Inflammatory macrophage (primary cell): ENCODE data around the gene SYDE1.

Source experiments
- DNase-seq, 2 donors: peaks; one replicate each; pipeline ENCODE4 v3.0.0-alpha.2; 2020 to 2022

SYDE1 gene

GRCh38 chr19:15108845-15109767 lies 1.9 kb downstream of the SYDE1 start:
- no peak for DNase-seq

DNA sequence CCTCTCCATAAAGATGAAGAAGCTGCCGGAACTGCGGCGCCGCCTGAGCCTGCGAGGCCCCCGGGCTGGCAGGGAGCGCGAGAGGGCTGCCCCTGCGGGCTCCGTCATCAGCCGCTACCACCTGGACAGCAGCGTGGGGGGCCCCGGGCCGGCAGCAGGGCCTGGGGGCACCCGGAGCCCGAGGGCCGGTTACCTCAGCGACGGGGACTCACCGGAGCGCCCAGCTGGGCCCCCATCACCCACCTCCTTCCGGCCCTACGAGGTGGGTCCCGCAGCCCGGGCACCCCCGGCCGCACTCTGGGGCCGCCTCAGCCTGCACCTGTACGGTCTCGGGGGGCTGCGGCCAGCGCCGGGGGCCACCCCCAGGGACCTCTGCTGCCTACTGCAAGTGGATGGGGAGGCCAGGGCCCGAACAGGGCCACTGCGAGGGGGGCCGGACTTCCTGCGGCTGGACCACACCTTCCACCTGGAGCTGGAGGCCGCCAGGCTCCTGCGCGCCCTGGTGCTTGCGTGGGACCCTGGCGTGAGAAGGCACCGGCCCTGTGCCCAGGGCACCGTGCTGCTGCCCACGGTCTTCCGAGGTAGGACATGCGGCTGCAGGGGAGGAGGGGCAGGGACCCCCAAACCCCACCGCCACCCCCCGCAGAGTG lies 2.7 kb downstream of the SYDE1 start:
- no peak for DNase-seq

DNA sequence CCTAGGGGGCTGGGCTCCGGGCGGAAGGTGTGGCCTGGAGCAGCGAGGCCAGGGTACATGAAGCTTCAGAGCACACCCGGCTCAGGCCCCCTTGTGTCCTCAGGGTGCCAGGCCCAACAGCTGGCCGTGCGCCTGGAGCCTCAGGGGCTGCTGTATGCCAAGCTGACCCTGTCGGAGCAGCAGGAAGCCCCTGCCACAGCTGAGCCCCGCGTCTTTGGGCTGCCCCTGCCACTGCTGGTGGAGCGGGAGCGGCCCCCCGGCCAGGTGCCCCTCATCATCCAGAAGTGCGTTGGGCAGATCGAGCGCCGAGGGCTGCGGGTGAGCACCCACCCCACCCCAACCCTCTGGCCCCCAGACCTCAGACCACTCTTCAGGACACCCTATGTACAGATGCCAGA lies 3.2 kb downstream of the SYDE1 start:
- no peak for DNase-seq

- DNase-seq, result no peak
These were observed 4.6 kb downstream of the SYDE1 start for GRCh38 chr19:15111758-15112157.

DNA sequence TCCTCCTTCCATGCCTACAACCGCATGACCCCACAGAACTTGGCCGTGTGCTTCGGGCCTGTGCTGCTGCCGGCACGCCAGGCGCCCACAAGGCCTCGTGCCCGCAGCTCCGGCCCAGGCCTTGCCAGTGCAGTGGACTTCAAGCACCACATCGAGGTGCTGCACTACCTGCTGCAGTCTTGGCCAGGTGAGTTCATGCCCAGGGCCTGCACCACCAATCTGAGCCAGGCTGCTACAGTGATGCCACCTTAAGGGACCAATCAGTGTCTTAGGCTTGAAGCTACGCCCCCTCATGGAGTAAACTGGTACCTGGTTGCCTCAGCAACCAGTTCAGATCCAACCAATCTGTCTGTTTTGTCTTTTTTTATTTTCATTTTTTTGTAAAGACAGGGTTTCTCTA lies 5.2 kb downstream of the SYDE1 start:
- no peak for DNase-seq

DNA sequence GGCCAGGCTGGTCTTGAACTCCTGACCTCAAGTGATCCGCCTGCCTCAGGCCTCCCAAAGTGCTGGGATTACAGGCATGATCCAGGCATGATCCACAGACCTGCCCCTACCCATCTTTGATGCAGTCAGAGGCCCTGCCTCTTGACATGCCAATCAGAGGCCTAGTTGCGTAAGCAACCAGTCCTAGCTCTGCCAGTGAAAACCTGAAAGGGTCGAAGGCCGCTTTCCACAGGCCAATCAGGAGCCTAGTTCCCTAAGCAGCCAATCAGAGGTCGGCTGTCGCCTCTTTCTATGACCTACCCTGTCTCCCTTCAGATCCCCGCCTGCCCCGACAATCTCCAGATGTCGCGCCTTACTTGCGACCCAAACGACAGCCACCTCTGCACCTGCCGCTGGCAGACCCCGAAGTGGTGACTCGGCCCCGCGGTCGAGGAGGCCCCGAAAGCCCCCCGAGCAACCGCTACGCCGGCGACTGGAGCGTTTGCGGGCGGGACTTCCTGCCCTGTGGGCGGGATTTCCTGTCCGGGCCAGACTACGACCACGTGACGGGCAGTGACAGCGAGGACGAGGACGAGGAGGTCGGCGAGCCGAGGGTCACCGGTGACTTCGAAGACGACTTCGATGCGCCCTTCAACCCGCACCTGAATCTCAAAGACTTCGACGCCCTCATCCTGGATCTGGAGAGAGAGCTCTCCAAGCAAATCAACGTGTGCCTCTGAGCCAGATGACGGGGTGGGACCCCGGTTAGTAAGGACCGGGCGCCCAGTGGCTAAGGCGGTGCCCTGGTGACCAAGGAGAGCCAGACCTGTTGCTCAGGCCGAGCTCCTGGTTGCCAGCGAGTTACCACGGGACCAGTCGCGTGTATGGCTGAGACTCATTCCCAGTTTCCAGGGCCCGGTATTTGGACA lies 6.3 kb downstream of the SYDE1 start:
- DNase-seq, result no peak

DNA sequence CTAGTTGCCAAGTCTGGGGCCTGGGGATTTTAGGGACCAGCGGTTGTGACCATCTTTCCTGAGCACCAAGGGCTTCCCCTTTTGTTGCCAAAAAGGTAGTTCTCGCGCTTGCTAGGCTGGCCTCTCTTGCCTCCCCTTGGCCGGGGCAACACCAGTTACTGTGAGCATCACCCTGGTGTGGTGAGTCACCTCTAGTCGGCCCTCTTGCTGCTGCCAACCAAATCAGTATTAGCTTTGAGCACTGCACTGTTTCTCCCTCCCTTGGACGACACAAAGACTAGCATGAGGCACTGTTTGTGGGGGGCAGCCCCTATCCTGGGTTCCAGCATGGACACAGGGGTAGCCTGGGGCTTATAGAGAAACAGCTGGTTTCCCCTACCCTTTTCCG lies 6.9 kb downstream of the SYDE1 start:
- no peak for DNase-seq

GRCh38 chr19:15115080-15115479 lies 7.9 kb downstream of the SYDE1 start:
- DNase-seq, result no peak

DNA sequence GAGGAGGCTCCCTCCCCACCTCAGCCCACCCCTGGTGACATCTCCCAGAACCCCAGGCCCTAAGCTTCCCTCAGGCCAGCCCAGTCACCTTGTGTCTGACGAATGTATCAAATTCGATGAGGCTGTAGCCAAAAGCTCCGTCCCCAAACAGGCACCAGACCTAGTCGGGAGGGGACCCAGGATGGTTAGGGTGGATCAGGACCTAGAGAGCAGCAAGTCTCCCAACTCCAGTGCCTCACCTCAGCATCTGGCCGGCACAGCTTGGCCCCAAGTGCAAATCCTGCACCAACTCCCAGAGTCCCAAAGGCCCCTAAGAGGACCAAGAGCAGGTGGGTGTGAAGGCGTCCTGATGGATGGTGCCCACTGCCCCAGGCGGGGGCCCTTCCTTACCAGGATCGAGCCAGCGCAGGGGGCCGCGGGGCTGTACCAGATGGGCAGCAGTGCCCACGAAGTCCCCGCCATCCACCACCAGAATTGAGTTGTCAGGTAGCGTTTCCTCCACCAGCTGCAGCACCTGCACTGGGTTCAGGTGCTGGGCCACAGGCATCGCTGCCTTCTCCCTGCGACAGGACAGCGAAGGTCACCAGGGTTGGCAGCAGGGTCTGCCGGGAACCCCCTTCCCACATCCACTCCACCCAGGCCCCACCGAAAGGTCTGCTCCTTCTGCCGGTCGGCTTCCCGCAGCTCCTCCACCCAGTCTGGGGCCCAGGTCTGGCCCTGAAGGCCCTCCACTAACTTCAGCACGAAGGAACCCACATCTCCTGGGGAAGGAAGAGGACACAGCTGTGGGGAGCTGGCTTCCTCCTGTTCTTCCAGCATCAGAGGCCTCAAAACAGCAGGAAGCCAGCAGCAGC lies 8.8 kb downstream of the SYDE1 start:
- no peak for DNase-seq

DNA sequence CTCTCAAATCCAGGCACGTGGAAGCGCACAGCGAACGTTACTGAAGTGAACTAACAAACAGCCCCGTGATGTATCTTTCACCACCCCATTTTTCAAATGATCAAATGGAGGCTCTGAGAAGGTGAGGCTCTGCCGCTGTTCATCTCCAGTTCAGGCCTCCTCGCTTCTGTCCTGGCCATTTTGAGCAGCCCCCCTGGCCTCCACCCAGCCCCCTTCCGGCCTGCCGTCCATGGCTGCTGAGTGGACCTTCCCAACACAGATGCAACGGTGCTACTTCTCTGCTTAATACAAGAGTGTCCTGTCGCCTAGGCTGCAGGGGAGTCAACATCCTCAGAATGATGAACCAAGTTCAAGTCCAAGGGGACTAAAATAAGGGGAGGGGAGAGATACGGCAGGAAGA lies 9.7 kb downstream of the SYDE1 start:
- DNase-seq, result no peak

DNA sequence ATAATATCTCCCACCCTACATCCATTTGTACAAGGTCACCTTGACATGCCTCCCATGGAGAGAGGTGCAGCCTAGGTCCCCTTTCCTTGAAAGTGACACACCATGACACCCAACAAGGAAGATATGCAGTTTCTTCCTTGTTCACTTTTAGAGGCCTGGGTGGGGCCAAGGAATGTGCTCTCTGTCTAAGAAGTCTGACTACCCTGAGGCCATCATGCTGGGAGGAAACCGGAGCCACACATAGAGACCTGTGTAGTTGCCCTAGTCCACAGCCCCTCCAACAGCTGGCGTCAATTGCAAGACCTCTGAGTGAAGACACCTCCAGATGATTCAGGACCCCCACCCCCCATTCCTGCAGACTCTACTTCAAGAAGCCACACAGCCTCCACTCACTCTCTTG lies 11.0 kb downstream of the SYDE1 start:
- DNase-seq, result no peak

DNA sequence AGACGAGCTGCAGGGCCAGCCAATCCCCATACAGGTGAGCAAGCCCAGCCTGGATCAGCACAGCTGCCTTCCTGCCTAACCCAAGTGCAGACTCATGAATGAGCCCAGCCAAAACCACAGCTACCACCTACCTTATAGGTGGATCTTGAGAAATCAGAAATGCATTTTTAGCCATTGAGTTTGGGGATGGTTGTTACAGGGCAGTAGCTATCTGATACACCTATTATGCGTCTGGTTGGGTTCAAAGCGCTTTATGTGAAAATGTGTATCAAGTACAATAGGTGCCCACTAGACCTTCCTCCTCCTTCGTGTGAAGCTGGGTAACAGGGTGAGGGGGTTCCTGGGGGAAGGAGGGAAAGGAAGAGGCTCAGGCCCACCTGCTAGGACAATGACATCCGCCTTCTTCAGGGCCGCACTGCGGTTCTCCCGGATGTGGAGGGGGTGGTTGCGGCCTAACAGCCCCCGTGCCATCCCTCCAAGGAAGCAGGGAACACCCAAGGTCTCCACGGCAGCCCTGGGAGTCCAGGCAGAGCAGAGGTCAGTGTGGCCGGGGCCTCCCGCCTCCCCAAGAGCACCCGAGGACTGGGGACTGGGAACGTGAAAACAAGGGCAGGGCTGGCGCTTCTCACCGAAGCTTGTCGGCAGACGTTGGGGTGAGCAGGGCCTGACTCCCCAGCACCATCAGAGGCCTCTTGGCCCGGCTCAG lies 11.7 kb downstream of the SYDE1 start:
- DNase-seq, result no peak

DNA sequence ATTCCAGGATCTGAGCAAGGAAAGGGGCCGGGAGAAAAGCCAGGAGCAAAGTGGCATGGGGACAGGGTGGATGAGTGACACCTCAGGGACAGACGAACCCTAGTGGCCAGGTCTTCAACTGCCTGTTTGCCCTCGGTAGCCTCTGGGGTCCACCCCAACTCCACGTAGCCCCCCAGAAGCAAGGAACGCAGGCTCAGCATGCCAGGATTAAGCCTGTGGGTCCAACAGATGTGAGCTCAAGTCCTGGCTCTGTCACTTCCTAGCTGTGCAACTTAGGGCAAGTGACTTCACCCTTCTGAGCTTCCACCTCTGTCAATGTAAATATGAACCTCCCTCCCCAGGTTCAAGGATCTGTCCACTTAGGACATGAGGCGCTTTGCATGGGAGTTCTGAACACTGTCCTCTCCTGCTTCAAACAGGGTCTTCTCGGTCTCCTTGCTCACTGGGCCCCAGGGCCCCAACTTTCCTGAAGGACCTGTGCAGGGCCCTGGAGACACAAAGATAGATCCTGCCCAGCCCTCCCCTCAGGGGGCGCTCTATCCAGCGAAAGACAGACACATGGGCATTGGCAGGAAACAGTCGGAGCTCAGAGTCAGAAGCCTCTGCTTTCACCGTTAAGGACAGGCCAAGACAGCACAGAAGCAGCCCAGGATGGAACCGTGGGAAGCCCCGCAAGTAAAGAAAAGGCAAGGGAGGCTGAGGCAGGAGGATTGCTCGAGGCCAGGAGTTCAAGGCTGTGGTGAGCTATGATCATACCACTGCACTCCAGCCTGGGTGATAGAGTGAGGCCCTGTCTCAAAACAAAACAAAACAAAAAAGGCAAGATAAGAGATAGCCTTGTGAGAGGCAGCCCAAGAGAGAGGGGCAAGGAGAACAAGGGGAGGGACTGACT lies 13.2 kb downstream of the SYDE1 start:
- DNase-seq, result no peak

DNA sequence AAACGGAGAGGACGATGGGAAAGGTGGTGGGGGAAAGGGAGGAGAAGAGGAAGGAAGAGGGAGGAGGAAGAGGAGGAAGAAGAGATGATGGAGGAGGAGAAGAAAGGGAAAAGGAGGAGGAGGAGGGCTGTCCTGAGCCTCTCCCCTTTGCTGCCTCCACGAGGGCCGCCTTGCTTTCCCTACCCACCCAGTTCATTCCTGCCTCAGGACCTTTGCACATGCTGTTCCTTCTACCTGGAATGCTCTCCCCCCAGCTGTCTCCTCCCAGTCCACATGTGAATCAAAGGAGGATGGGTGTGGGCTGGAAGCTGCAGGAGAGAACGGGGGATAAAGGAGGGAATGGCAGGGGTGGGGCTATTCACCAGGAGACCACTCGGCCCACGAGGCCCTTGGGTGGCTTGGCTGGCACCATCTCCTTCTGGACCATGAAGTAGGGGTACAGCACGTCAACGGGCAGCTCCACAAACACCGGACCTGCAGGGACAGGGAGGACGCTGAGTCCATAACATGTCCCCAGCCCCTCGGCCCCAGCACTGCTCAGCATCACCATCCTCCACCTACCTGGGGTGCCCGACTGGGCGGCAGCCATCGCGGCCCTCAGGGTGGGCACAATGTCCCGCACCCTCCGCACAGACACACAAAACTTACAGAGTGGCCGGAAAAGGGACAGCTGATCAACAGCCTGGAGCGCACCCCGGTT lies 15.3 kb downstream of the SYDE1 start:
- no peak for DNase-seq

GRCh38 chr19:15123031-15123890 lies 16.1 kb downstream of the SYDE1 start:
- DNase-seq, result no peak

GRCh38 chr19:15123900-15124299 lies 16.7 kb downstream of the SYDE1 start:
- no peak for DNase-seq

- peak; percentile 10 to 41 for DNase-seq
These were observed 17.5 kb downstream of the SYDE1 start for GRCh38 chr19:15124572-15125231.
